Loucy (cell line): ENCODE results near the gene TCERG1.

Experiments
- EZH2phosphoT487 ChIP-seq: fragments of 200-600 bp; IDR thresholded peaks from 2 replicates; pipeline ENCODE4 v1.6.1; 2018; ENCODE audit warnings: antibody characterized with exemption, mild to moderate bottlenecking, moderate library complexity, borderline replicate concordance
- TF ChIP-seq, protein P1 (sequence below): fragments of 200-600 bp; sonication (generic); conservative IDR thresholded peaks from 2 replicates; pipeline ENCODE4 v1.5.1; 2014; ENCODE audit warnings: mild to moderate bottlenecking, antibody characterized with exemption, low read length

DNA sequence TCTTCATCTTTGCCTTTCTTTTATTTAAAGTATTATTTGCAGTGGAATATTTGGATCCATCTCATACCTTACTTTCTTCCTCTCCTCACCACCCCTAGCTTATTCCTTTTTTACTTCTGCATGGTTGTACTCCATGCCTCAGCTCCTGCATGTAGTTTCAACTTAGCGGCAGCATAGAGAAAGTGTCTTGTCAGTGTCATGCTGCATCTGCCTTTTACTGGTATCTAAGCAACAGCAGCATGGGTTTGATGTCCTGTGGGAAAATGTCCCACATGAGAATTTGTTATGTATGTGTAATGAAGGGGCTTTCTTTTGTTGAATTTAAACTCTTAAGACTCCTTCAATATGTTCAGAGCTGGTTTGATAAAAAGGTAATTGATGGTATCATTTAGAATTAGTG, 20.6 kb downstream of the TCERG1 start:
- TF ChIP-seq, protein P1, sequence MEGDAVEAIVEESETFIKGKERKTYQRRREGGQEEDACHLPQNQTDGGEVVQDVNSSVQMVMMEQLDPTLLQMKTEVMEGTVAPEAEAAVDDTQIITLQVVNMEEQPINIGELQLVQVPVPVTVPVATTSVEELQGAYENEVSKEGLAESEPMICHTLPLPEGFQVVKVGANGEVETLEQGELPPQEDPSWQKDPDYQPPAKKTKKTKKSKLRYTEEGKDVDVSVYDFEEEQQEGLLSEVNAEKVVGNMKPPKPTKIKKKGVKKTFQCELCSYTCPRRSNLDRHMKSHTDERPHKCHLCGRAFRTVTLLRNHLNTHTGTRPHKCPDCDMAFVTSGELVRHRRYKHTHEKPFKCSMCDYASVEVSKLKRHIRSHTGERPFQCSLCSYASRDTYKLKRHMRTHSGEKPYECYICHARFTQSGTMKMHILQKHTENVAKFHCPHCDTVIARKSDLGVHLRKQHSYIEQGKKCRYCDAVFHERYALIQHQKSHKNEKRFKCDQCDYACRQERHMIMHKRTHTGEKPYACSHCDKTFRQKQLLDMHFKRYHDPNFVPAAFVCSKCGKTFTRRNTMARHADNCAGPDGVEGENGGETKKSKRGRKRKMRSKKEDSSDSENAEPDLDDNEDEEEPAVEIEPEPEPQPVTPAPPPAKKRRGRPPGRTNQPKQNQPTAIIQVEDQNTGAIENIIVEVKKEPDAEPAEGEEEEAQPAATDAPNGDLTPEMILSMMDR, result no peak
- no peak for TF ChIP-seq EZH2phosphoT487
